HT1080 (cell line): ENCODE data around the gene EDN1. TPM values are rescaled to one million over a fixed set of nuclear protein-coding genes. Genes with fewer than 3 reads are reported as not detected.
A peak's percentile ranks its signal among the peaks of the same experiment; 100 is the strongest.
"Not testable (repeated sequence)": the region's sequence is repeated elsewhere in the genome, so short reads cannot be mapped to it uniquely, and the experiment has no call there.

ENCODE experiments used
- DNase-seq: peaks from one replicate; pipeline ENCODE4 v3.0.0-alpha.2; 2015; ENCODE audit warnings: low read depth
- total RNA-seq: library from RNA; depleted of rRNA; stranded (reverse); fragments of >200 nt; shearing (Covaris generic); gene quantifications from 2 replicates; pipeline ENCODE4 v1.2.3, GENCODE V29; 2014

EDN1 gene
- total RNA-seq, 1 experiment from 2014 or later = 2.0 TPM

DNA sequence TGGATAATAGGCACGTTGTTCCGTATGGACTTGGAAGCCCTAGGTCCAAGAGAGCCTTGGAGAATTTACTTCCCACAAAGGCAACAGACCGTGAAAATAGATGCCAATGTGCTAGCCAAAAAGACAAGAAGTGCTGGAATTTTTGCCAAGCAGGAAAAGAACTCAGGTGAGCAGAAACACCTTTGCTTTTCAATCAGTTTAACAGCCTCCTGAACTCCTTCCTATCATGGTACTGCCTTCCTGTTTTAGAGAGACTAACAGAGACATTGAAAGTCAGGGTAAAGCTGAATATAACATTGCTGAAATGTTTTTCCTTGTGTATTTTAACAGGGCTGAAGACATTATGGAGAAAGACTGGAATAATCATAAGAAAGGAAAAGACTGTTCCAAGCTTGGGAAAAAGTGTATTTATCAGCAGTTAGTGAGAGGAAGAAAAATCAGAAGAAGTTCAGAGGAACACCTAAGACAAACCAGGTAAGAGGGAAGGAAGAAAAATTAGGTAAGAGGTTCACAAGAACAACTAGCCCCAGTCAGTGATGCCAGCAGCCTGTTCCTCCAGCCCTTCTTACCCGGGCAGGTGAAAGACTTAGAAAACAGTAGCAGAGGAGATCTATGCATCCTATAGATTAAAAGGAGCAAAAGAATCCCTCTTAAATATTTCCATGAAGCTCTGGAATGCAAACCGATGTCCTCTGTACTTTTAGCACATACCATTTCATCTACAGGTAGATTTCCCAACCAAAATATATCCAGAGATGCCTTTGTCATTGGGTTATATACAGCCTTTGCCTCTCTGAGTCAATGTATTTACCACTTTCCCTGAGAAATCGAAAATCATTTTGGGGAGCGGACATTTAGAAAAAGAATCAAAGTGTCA is 4.0 kb downstream of the EDN1 start:
- DNase-seq = no peak

- no peak for DNase-seq
Measured at GRCh38 chr6:12294851-12295536, 4.8 kb downstream of the EDN1 start.

DNA sequence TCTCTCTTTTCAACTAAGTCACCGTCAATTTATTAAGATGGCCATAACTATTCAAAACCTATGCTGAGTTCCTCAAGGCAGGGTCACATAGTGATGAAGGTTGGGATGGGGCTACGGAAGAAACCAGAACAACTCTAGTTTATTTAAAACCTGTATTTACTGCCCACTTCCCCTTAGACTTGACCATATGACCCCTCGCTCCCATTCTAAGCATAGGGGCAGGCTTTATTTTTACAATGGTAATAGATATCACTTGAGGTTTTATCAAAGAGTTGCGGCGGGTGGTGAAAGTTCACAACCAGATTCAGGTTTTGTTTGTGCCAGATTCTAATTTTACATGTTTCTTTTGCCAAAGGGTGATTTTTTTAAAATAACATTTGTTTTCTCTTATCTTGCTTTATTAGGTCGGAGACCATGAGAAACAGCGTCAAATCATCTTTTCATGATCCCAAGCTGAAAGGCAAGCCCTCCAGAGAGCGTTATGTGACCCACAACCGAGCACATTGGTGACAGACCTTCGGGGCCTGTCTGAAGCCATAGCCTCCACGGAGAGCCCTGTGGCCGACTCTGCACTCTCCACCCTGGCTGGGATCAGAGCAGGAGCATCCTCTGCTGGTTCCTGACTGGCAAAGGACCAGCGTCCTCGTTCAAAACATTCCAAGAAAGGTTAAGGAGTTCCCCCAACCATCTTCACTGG is 5.5 kb downstream of the EDN1 start:
- no peak for DNase-seq

DNA sequence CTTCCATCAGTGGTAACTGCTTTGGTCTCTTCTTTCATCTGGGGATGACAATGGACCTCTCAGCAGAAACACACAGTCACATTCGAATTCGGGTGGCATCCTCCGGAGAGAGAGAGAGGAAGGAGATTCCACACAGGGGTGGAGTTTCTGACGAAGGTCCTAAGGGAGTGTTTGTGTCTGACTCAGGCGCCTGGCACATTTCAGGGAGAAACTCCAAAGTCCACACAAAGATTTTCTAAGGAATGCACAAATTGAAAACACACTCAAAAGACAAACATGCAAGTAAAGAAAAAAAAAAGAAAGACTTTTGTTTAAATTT is 6.1 kb downstream of the EDN1 start:
- peak; percentile 34 for DNase-seq

DNA sequence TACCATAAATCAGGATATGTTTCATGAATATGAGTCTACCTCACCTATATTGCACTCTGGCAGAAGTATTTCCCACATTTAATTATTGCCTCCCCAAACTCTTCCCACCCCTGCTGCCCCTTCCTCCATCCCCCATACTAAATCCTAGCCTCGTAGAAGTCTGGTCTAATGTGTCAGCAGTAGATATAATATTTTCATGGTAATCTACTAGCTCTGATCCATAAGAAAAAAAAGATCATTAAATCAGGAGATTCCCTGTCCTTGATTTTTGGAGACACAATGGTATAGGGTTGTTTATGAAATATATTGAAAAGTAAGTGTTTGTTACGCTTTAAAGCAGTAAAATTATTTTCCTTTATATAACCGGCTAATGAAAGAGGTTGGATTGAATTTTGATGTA is 6.4 kb downstream of the EDN1 start:
- no peak for DNase-seq

DNA sequence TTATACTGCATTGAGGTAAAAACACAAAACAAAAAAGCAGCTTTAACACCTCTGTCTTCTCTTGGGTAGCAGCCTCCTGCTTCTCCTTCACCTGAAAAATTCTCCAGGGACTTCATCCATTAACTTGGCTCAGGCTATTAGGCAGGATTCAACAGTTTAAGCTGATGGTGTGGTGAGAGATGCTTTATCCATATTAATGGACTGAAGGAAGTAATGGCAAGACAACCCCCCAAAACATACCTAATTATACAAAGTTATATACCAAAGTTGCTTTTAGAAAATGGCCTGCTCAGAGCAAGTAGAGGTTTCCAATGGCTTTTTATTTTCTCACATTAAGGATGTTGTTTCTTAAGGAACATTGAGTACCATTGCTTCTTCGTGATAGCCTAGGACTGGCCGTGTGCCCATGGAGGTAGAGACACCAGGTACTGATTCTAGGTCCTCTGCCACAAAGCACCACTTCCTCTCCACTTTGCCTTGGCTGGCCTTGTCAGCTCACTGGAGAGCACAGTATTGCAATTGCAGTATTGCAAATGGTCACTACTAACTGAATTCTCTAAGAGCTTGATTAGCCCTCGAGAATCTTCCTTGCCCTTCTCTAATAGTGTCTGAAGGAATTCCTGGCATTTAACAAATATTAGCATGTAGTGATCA is 7.3 kb downstream of the EDN1 start:
- no peak for DNase-seq

DNA sequence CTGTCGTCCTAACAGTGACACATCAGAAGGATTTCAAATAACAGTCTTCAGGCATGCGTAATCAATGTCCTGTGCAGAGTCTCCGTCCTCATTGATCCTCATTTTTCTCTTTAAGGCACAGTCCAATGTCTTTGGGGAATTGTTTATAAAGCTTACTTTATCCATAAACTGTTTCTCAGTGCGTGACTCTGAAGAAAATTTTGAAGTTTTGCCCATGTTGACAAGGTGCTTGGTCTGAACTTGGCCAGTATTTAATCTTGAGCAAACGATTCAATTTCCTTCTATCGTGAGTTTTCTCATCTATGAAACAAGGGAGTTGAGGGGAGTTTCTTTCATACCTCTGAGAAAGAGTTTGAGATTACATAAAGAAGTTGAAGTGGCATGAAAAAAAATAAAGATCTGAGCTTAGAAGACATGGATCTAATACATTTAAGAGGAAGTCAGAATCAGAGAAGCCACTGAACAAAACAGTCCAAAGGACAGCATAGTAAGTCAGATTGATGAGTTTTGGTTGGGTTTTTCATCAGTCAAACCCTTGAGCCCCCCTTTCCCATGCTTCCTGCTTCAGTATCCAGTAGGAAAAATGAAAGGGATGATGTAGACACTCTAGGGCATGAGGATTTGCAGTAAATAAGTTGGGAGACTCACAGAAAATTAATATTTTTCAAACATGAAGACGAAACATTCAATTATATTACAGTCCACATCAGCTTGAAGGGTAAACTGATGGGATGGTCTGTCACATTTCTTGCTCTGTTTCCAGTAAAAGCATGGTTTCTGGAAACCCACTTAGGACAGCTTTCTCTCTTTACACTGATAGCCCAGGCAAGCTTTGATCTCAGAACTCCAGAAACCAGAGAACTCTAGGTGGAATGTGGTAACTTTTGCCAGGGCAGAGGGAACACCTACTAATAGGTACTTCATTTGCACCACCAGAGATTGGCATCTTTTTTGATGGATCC is 8.1 kb downstream of the EDN1 start:
- DNase-seq = no peak

- no peak for DNase-seq
Measured at GRCh38 chr6:12298995-12299394, 8.8 kb downstream of the EDN1 start.

GRCh38 chr6:12301018-12301417 is 10.9 kb downstream of the EDN1 start:
- no peak for DNase-seq

GRCh38 chr6:12304487-12304886 is 14.3 kb downstream of the EDN1 start:
- no peak for DNase-seq

- DNase-seq = no peak
Measured at GRCh38 chr6:12309070-12309469, 18.9 kb downstream of the EDN1 start.

- DNase-seq = peak; percentile 50
Measured at GRCh38 chr6:12311106-12311505, 20.9 kb downstream of the EDN1 start.

DNA sequence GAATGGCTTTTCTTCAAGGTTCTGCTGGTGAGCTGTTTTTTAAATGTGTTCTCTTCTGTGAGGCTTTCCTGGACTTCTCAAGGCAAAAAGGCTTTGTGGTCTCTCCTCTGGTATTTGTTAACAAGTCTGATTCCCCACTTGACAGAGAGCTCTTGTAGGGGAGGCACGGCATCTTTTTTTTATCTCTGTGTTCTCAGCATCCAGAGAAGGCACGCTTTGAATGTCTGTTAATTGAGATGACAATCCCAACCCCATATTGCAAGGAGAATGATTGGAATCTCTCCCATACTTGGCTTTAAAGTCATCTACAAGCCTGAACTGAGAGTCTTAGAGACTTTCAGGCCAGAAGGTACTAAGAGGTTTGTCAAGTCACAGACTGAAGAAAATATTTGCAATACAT is 22.6 kb downstream of the EDN1 start:
- no peak for DNase-seq

DNA sequence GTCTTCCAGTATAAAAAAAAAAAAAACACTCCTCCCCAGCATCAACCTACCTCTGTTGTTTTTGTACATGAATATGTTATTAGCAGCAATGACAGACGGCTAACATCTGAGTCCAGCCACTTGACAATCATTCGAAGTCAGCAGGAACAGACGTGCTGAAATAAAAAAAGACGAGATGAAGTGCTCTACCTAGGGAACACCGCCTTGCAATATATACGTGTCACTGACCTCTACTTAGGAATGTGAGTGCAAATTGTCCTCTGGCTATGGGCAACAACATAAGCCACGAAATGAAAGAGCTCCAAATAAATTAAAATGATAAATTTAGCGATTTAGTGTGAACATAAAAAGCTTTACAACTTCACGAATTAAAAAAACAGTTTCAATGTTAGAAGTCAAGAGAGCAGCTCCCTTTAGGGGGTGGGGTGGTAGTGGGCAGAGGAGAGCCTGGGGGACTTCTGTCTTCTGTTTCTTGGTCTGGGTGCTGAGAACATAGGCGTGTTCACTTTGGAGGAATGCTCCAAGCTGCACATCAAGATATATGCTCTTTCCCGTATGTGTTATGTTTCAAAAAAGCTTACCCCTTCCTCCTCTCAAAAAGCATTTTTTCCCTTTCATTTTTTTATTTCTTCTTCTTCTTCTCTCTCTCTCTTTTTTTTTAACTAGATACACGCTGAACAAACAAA is 23.3 kb downstream of the EDN1 start:
- DNase-seq = no peak

GRCh38 chr6:12313992-12314589 is 23.9 kb downstream of the EDN1 start:
- peak; percentile 78 for DNase-seq

DNA sequence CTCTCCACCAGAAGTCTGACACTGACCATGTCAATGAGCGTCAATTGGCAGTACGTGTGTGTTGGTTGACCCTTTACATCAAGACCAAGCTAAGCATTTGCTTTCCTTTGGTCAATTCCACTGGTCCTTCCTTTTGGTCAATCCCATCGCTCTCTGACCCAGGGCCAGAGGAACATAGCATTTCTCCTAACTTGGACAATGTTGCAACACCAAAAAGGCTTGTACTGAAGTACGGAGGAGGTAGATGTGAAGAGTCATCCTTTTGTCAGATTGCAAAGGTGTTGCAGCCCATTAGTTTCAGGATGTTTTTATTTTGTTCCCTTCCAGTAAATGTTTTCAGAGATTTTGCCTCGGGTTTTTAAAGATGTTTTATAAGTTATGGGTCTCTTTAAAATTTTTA is 24.6 kb downstream of the EDN1 start:
- no peak for DNase-seq

DNA sequence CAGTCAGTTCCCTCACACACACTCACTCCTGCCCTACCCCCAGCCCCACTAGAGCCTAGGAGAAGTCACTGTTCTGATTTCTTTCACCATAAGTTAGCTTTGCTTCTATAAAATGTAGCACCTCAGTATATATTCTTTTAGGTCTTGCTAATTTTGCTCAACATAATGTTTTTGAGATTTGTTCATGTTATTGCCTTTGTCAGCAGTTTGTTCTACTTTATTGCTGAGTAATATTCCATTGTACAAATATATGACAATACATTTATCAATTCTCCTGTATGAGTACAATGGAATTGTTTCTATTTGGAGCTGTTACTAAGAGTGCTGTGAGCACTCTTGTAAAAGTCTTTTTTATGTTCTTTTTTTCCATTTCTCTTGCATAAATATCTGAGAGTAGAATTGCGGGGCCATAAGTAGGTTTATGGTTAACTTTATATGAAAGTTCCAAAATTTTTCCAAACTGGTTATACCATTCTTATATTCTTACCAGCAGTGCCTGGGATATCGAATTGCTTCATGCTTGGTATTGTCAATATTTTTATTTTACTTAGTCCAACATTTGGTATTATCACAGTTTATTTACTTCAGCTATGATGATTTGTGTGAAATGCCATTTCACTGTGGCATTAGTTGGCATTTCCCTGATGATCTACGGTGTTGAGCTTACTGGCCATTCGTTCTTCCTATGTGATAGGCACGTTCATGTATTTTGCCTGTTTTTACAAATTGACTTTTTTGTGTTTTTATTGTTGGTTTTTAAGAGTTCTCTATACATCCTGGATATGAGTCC is 25.3 kb downstream of the EDN1 start:
- no peak for DNase-seq

DNA sequence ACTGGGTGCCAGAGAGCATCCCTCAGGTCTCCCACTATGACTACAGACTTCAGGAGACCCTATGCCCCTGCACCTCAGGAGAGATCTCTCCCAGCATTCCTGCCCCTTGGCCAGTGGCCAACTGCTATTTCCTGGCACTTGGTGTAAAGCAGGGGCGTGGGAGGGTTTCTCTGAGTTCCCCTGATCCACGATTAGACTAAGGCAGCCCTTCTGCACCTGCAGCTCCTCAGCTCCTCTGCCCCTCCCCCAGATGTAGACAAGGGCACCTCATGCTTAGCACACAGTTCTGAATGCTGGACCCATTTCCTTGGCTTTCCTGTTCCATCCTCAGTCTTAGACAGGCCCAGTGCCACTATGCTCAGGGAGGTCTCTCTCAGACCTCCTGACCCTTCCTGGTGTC is 28.6 kb downstream of the EDN1 start:
- DNase-seq = no peak

- DNase-seq = not testable (repeated sequence)
Measured at GRCh38 chr6:12320074-12320473, 29.9 kb downstream of the EDN1 start.
